Upper lobe of left lung (tissue), 4 donors: ENCODE results near the gene PPM1N.
A peak's percentile ranks its signal among the peaks of the same experiment; 100 is the strongest.

Experiments used
- EP300 ChIP-seq, 4 donors: sonication (generic); formaldehyde crosslinking; IDR thresholded peaks; one replicate each; pipeline ENCODE4 v1.5.1; 2017; ENCODE audit warnings: antibody characterized with exemption in 4 of 4, control low read depth in 2 of 4
- TF ChIP-seq, protein P1 (sequence below), 6 experiments: fragments of 450-650 bp in 4 of 6; fragments of 200-600 bp in 2 of 6; sonication (generic) in 2 of 6; IDR thresholded peaks; one replicate each; pipeline ENCODE4 v1.5.1; 2016 to 2019; ENCODE audit warnings: antibody characterized with exemption in 6 of 6

DNA sequence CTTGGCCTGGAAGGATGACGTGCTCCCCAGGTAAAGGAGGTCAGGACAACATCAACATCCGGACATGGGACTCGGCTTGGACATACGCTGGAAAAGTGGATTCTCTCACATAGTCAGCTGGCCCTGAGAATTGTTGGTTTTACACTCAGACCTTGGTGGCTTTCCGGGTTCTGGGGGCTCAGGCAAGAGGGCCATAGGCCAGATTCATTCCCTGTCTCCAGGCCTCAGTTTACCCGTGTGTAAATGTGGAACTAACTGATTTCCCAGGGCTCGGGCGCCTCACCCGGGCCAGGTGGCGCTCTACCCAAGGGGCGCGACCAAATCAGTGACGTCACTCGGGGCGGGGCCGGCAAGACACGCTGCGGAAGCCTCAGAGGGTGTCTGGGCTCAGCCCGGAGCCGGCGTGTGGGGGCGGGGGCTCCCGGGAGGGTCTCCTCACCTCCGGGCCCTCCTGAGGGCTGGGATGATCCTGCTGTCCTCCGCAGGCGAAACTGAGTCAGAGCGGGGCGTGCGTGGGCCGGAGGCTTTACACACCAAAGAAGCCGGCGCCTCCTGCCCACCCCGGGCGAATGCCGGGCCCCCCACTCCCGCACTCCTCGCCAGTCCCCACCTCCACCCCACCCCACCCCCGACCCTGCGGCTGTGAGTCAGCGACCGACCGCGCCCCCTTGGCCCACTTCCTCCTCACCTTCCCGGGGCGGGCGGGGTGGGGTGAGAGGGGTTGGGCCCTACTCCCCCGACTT lies 8.2 kb downstream of the PPM1N start:
- TF ChIP-seq, protein P1, sequence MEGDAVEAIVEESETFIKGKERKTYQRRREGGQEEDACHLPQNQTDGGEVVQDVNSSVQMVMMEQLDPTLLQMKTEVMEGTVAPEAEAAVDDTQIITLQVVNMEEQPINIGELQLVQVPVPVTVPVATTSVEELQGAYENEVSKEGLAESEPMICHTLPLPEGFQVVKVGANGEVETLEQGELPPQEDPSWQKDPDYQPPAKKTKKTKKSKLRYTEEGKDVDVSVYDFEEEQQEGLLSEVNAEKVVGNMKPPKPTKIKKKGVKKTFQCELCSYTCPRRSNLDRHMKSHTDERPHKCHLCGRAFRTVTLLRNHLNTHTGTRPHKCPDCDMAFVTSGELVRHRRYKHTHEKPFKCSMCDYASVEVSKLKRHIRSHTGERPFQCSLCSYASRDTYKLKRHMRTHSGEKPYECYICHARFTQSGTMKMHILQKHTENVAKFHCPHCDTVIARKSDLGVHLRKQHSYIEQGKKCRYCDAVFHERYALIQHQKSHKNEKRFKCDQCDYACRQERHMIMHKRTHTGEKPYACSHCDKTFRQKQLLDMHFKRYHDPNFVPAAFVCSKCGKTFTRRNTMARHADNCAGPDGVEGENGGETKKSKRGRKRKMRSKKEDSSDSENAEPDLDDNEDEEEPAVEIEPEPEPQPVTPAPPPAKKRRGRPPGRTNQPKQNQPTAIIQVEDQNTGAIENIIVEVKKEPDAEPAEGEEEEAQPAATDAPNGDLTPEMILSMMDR (IDR thresholded peaks at IDR 0.05) = peak in 4 of 6 experiments; percentile 28 to 61 (median 42)
- TF ChIP-seq EP300 (IDR thresholded peaks at IDR 0.05) = no peak
